ENCODE measurements around the gene BACH2.

DNA sequence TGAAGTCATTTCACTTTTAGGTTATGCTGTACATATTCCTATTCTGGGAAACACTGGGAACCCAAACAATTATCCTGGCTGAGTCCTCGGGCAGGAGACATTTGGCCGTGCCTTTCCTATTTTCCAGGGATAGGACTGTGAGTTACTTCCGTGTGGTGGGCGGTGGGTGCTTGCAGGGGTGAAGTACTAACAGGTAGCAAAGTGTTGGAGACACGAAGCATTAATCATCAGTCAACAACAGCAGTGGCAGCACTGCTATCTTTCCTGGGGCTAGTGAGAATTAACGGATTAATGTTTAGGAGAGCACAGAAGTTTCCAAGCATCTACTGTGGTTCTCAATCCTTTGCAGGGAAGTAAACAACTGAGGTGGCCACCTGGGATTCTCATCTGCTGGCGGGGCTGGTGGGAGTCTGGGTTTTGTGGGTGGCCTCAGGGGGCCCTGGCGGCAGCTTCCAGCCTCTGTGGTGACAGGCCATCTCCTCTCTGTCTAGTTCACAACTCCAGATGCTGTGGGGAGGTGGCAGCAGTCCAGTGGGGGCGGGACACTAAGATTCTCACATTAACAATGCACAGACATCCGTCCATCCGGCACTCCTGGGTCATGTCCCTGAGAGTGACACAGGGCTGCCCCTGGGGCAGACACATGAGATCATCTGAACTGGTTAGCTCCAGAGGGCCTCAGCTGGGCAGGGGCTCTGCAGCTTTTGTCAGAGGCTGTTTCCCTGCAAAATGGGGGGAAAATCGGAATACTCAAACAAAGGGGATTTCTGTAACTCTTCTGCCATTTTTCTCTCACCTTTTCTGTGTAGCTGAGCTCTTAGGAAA, 311.5 kb downstream of the BACH2 start:
- TF ChIP-seq POLR2A (IDR thresholded peaks at IDR 0.05; ENCODE audit: borderline replicate concordance, extremely low read depth, insufficient read depth, insufficient read length) (no peak), ZNF274 (IDR thresholded peaks at IDR 0.05; ENCODE audit: low read depth, low read length) (no peak), YY1 (IDR thresholded peaks at IDR 0.05; ENCODE audit: extremely low read depth, insufficient replicate concordance, low read depth, low read length) (no peak), CEBPB (IDR thresholded peaks at IDR 0.05; ENCODE audit: low read depth) (no peak), SP1 (IDR thresholded peaks at IDR 0.05; ENCODE audit: low read depth) (no peak)
- TF ChIP-seq, protein P1, sequence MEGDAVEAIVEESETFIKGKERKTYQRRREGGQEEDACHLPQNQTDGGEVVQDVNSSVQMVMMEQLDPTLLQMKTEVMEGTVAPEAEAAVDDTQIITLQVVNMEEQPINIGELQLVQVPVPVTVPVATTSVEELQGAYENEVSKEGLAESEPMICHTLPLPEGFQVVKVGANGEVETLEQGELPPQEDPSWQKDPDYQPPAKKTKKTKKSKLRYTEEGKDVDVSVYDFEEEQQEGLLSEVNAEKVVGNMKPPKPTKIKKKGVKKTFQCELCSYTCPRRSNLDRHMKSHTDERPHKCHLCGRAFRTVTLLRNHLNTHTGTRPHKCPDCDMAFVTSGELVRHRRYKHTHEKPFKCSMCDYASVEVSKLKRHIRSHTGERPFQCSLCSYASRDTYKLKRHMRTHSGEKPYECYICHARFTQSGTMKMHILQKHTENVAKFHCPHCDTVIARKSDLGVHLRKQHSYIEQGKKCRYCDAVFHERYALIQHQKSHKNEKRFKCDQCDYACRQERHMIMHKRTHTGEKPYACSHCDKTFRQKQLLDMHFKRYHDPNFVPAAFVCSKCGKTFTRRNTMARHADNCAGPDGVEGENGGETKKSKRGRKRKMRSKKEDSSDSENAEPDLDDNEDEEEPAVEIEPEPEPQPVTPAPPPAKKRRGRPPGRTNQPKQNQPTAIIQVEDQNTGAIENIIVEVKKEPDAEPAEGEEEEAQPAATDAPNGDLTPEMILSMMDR (IDR thresholded peaks at IDR 0.05 in 2 of 3, conservative IDR thresholded peaks at IDR 0.05 in 1 of 3; ENCODE audit: borderline replicate concordance in 1 of 3, insufficient read depth in 1 of 3, low read depth in 2 of 3, low read length in 2 of 3) = no peak
- TF ChIP-seq, protein P2, sequence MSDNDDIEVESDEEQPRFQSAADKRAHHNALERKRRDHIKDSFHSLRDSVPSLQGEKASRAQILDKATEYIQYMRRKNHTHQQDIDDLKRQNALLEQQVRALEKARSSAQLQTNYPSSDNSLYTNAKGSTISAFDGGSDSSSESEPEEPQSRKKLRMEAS (IDR thresholded peaks at IDR 0.05) = no peak

All from HCT116 (cell line).